Measurements from ENCODE around the gene STRN3.
"Not testable (repeated sequence)": the region's sequence is repeated elsewhere in the genome, so short reads cannot be mapped to it uniquely, and the experiment has no call there.

Gene STRN3

GRCh38 chr14:30967364-30968098 lies 58.6 kb downstream of the STRN3 start:
- DNase-seq (ENCODE audit: low spot score): not testable (repeated sequence)

- DNase-seq (ENCODE audit: low spot score): no peak
Observed at GRCh38 chr14:30966415-30967363, 59.5 kb downstream of the STRN3 start.

GRCh38 chr14:30965861-30966260 lies 60.3 kb downstream of the STRN3 start:
- not testable (repeated sequence) for DNase-seq (ENCODE audit: low spot score)

GRCh38 chr14:30962537-30962936 lies 63.6 kb downstream of the STRN3 start:
- DNase-seq (ENCODE audit: low spot score): not testable (repeated sequence)

GRCh38 chr14:30961330-30961729 lies 64.8 kb downstream of the STRN3 start:
- DNase-seq (ENCODE audit: low spot score): no peak

- DNase-seq (ENCODE audit: low spot score): no peak
Observed at GRCh38 chr14:30960216-30960615, 66.0 kb downstream of the STRN3 start.

GRCh38 chr14:30958555-30959407 lies 67.4 kb downstream of the STRN3 start:
- DNase-seq (ENCODE audit: low spot score): no peak

- DNase-seq (ENCODE audit: low spot score): no peak
Observed at GRCh38 chr14:30957813-30958370, 68.3 kb downstream of the STRN3 start.

GRCh38 chr14:30949651-30950050 lies 76.5 kb downstream of the STRN3 start:
- no peak for DNase-seq (ENCODE audit: low spot score)

- no peak for DNase-seq (ENCODE audit: low spot score)
Observed at GRCh38 chr14:30943694-30944093, 82.5 kb downstream of the STRN3 start.

GRCh38 chr14:30940886-30941285 lies 85.3 kb downstream of the STRN3 start:
- no peak for DNase-seq (ENCODE audit: low spot score)

GRCh38 chr14:30938617-30939016 lies 87.6 kb downstream of the STRN3 start:
- DNase-seq (ENCODE audit: low spot score): no peak

GRCh38 chr14:30935445-30935844 lies 90.7 kb downstream of the STRN3 start:
- DNase-seq (ENCODE audit: low spot score): no peak

- not testable (repeated sequence) for DNase-seq (ENCODE audit: low spot score)
Observed at GRCh38 chr14:30933937-30934336, 92.2 kb downstream of the STRN3 start.

- no peak for DNase-seq (ENCODE audit: low spot score)
Observed at GRCh38 chr14:30928462-30928861, 97.7 kb downstream of the STRN3 start.

- DNase-seq (ENCODE audit: low spot score): no peak
Observed at GRCh38 chr14:30925254-30925653, 100.9 kb downstream of the STRN3 start.

GRCh38 chr14:30921788-30922187 lies 104.4 kb downstream of the STRN3 start:
- DNase-seq (ENCODE audit: low spot score): no peak

- DNase-seq (ENCODE audit: low spot score): no peak
Observed at GRCh38 chr14:30921305-30921704, 104.9 kb downstream of the STRN3 start.

- DNase-seq (ENCODE audit: low spot score): no peak
Observed at GRCh38 chr14:30915596-30915995, 110.6 kb downstream of the STRN3 start.

- no peak for DNase-seq (ENCODE audit: low spot score)
Observed at GRCh38 chr14:30914812-30915211, 111.4 kb downstream of the STRN3 start.

- DNase-seq (ENCODE audit: low spot score): no peak
Observed at GRCh38 chr14:30908826-30909225, 117.4 kb downstream of the STRN3 start.

- DNase-seq (ENCODE audit: low spot score): no peak
Observed at GRCh38 chr14:30907659-30908057, 118.5 kb downstream of the STRN3 start.

Data from hepatic stellate cell (primary cell).